ENCODE measurements around the gene PCP4. TPM values are rescaled to one million over a fixed set of nuclear protein-coding genes. Genes with fewer than 3 reads are reported as not detected.

PCP4 gene
- total RNA-seq, 2 donors from 2014 or later = 0.99 to 6.5 TPM

DNA sequence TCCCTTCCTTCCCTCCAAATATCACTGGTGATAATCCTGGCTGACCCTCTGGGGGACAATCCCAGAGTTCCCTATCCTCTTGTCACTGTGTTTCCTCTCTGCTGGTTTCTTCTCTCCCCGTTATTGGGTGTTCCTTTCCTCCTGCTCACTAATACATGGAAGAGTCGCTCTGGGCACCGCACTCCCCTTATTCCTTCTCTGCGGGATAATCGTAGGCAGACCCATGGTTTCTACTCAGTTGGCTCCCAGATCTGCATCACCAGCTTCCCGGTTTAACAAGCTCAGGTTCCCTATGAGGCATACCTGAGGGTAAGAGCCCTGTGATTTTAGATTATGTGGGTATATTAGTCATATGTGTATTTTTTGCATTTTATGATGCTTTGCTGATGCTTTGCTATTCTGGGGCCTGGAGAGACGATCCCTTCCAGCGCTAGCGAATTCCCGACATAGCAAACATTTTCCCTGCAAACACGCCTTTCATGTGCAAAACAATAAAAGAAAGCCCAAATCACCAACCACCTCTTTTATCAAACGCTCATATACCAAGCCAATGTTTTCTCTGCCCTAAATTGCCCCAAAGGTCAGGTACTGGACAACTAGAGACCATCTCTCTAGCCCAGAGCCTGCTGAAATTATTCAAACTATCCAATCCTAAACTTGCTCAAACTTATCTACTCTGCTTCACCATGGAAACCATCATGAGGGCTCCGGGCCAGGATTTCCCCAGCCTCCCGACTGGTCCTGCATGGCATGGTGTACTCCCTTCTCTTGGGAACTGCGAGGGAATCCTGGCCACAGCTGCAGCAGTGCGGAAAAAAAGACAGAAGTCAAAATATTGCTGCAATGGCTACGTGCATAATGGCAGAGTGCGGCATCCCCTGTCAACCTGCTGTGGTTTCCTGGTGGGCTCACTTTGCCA is 84.2 kb downstream of the PCP4 start:
- no peaks in the 10 kb centered on the region for H3K4me1 ChIP-seq
- H3K27ac ChIP-seq = no peak overlapping the region
- no peak overlapping the region for H3K4me3 ChIP-seq
- no peaks in the 10 kb centered on the region for H3K9me3 ChIP-seq
- intact Hi-C loops (cut with DNase I) = no loop called here
- H3K9ac ChIP-seq (ENCODE audit: low read depth in 2 of 2, low read length in 2 of 2) = no peak overlapping the region
- no peaks in the 10 kb centered on the region for H3K27me3 ChIP-seq
- no peaks in the 10 kb centered on the region for H3K36me3 ChIP-seq
- TF ChIP-seq, protein P1, sequence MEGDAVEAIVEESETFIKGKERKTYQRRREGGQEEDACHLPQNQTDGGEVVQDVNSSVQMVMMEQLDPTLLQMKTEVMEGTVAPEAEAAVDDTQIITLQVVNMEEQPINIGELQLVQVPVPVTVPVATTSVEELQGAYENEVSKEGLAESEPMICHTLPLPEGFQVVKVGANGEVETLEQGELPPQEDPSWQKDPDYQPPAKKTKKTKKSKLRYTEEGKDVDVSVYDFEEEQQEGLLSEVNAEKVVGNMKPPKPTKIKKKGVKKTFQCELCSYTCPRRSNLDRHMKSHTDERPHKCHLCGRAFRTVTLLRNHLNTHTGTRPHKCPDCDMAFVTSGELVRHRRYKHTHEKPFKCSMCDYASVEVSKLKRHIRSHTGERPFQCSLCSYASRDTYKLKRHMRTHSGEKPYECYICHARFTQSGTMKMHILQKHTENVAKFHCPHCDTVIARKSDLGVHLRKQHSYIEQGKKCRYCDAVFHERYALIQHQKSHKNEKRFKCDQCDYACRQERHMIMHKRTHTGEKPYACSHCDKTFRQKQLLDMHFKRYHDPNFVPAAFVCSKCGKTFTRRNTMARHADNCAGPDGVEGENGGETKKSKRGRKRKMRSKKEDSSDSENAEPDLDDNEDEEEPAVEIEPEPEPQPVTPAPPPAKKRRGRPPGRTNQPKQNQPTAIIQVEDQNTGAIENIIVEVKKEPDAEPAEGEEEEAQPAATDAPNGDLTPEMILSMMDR (IDR thresholded peaks at IDR 0.05) = no peak
- no peak for DNase-seq

DNA sequence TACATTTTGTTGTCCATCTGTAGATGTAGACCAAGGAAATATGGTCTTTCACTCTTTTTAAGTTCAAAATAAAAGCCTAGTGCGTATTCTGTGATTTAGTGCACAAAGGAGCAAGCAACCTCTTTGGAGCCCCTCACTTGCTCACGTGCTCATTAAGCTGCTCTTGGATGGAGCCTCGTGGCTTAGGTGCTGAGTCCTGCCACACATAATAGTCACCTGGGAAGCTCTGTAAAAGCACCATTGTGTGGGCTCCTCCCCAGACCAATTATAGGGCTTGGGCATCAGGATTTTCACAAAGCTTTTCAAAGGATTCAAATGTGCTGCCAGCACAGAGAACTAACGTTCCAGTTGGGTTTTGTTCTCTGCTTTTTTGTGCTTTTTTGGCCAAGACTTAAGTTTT is 85.0 kb downstream of the PCP4 start:
- H3K4me1 ChIP-seq = no peaks in the 10 kb centered on the region
- no peak overlapping the region for H3K9ac ChIP-seq (ENCODE audit: low read depth in 2 of 2, low read length in 2 of 2)
- intact Hi-C loops (cut with DNase I) = no loop called here
- TF ChIP-seq, protein P1 (IDR thresholded peaks at IDR 0.05) = no peak
- no peaks in the 10 kb centered on the region for H3K27me3 ChIP-seq
- no peaks in the 10 kb centered on the region for H3K9me3 ChIP-seq
- H3K27ac ChIP-seq = no peak overlapping the region
- H3K4me3 ChIP-seq = no peak overlapping the region
- no peak for DNase-seq
- no peaks in the 10 kb centered on the region for H3K36me3 ChIP-seq

DNA sequence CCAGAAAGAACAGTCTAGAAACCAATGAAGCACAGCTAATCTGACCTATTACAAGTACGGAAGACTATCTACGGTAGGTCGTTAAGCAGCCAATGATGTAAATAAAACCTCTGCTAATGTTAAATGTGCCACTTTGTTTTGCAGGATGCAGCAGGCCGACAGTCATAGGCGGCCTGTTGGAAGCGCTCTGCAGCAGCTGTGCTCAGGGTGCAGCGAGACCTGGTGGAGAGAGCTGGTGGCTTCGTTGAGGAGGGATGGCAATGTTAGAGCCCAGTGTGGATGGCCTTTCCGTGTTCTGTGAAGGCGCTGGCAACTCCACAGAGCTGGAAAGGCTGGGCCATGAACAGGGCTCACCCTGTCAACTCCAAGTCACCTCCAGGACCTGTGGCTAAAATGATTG is 87.3 kb downstream of the PCP4 start:
- H3K9me3 ChIP-seq = no peaks in the 10 kb centered on the region
- no peak overlapping the region for H3K9ac ChIP-seq (ENCODE audit: low read depth in 2 of 2, low read length in 2 of 2)
- TF ChIP-seq, protein P1 (IDR thresholded peaks at IDR 0.05) = no peak
- H3K4me1 ChIP-seq = no peaks in the 10 kb centered on the region
- H3K4me3 ChIP-seq = no peak overlapping the region
- H3K27me3 ChIP-seq = no peaks in the 10 kb centered on the region
- no peaks in the 10 kb centered on the region for H3K36me3 ChIP-seq
- intact Hi-C loops (cut with DNase I) = no loop called here
- no peak overlapping the region for H3K27ac ChIP-seq
- DNase-seq = no peak

DNA sequence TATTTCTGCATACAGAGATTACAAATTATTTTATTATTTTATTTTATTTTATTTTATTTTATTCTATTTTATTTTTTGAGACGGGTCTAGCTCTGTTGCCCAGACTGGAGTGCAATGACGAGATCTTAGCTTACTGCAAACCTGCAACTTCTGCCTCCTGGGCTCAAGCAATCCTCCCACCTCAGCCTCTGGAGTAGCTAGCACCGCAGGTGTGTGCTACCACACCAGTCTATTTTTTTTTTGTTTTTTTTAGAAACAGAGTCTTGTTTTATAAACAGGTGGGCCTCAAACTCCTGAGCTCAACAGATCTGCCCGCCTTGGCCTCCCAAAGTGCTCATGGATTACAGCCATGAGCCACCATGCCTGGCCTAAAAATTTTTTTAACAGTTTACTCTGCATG is 88.1 kb downstream of the PCP4 start:
- Histone ChIP-seq H3K27ac (no peak overlapping the region), H3K27me3 (no peaks in the 10 kb centered on the region), H3K4me1 (no peaks in the 10 kb centered on the region), H3K4me3 (no peak overlapping the region), H3K36me3 (no peaks in the 10 kb centered on the region), H3K9ac (ENCODE audit: low read depth in 2 of 2, low read length in 2 of 2) (no peak overlapping the region), H3K9me3 (no peaks in the 10 kb centered on the region)
- TF ChIP-seq, protein P1 (IDR thresholded peaks at IDR 0.05) = no peak
- intact Hi-C loops (cut with DNase I) = no loop called here
- DNase-seq = no peak

DNA sequence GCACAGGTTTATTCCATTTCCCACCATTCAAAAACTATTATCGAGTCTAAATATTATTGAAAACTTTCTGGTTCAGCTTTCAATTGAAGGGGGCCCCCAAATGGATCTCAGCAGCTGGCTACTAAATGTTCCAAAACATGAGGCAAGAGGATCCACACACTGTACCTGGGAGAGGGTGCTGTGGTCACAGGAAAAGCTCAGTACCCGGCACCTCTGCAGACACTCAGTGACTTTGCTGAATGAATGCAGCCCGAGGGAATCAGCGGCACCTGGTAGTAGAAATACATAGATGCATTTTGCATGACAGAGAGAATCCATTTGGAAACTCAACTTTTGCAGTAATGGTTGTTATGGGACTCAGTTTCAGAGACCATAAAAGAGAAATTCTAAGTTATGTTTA is 89.3 kb downstream of the PCP4 start:
- Histone ChIP-seq H3K9ac (ENCODE audit: low read depth in 2 of 2, low read length in 2 of 2) (no peak overlapping the region), H3K4me1 (no peaks in the 10 kb centered on the region), H3K9me3 (no peaks in the 10 kb centered on the region), H3K4me3 (no peak overlapping the region), H3K27ac (no peak overlapping the region), H3K36me3 (no peaks in the 10 kb centered on the region), H3K27me3 (no peaks in the 10 kb centered on the region)
- DNase-seq = no peak
- TF ChIP-seq, protein P1 (IDR thresholded peaks at IDR 0.05) = no peak
- intact Hi-C loops (cut with DNase I) = no loop called here
